Measurements from ENCODE around the gene FAM110D.

Gene FAM110D

GRCh38 chr1:26163684-26164035 is 4.8 kb downstream of the FAM110D start:
- no peak for DNase-seq (ENCODE audit: low read depth, low spot score)
- no peak overlapping the region for H3K4me3 ChIP-seq (ENCODE audit: low read depth, low read length)
- in situ Hi-C loops (cut with HindIII; ENCODE audit: low sequenced_read_pairs) = no loop called here
- TF ChIP-seq CTCF (IDR thresholded peaks at IDR 0.05; ENCODE audit: low read depth, low read length) = no peak

- no peak for DNase-seq (ENCODE audit: low read depth, low spot score)
- peak; percentile 46 for TF ChIP-seq CTCF (IDR thresholded peaks at IDR 0.05; ENCODE audit: low read depth, low read length)
- in situ Hi-C loops (cut with HindIII; ENCODE audit: low sequenced_read_pairs) = no loop called here
- peak overlapping the region; percentile 24 for H3K4me3 ChIP-seq (ENCODE audit: low read depth, low read length)
Observed at GRCh38 chr1:26164036-26164860, 5.4 kb downstream of the FAM110D start.

GRCh38 chr1:26164861-26165842 is 6.3 kb downstream of the FAM110D start:
- no peak for DNase-seq (ENCODE audit: low read depth, low spot score)
- in situ Hi-C loops (cut with HindIII; ENCODE audit: low sequenced_read_pairs) = no loop called here
- TF ChIP-seq CTCF (IDR thresholded peaks at IDR 0.05; ENCODE audit: low read depth, low read length) = no peak
- no peak overlapping the region for H3K4me3 ChIP-seq (ENCODE audit: low read depth, low read length)

GRCh38 chr1:26166719-26167281 is 7.9 kb downstream of the FAM110D start:
- TF ChIP-seq CTCF (IDR thresholded peaks at IDR 0.05; ENCODE audit: low read depth, low read length) = no peak
- in situ Hi-C loops (cut with HindIII; ENCODE audit: low sequenced_read_pairs) = no loop called here
- no peak for DNase-seq (ENCODE audit: low read depth, low spot score)
- H3K4me3 ChIP-seq (ENCODE audit: low read depth, low read length) = no peak overlapping the region

- no peak for TF ChIP-seq CTCF (IDR thresholded peaks at IDR 0.05; ENCODE audit: low read depth, low read length)
- H3K4me3 ChIP-seq (ENCODE audit: low read depth, low read length) = peak within 1 kb of the TSS; percentile 71
- in situ Hi-C loops (cut with HindIII; ENCODE audit: low sequenced_read_pairs) = no loop called here
- DNase-seq (ENCODE audit: low read depth, low spot score) = no peak
Observed at GRCh38 chr1:26168410-26169197, 9.7 kb downstream of the FAM110D start, which contains the start of gene C1orf232. Gene C1orf232, minus strand, starts transcription at chr1:26168963. Its CDS starts 464 bp downstream, at chr1:26168499.

- TF ChIP-seq CTCF (IDR thresholded peaks at IDR 0.05; ENCODE audit: low read depth, low read length) = no peak
- no peak overlapping the region for H3K4me3 ChIP-seq (ENCODE audit: low read depth, low read length)
- DNase-seq (ENCODE audit: low read depth, low spot score) = no peak
- in situ Hi-C loops (cut with HindIII; ENCODE audit: low sequenced_read_pairs) = no loop called here
Observed at GRCh38 chr1:26169198-26169554, 10.3 kb downstream of the FAM110D start.
